PFSK-1 (cell line): ENCODE measurements around the gene ZNF580.

ENCODE experiments used
- POLR2AphosphoS5 ChIP-seq: IDR thresholded peaks from 2 replicates; pipeline ENCODE4 v1.6.1; 2012; ENCODE audit warnings: low read depth, mild to moderate bottlenecking, control low read depth, low read length, moderate library complexity
- TAF1 ChIP-seq: IDR thresholded peaks from 2 replicates; pipeline ENCODE4 v1.6.1; 2012; ENCODE audit warnings: low read length, control low read depth, borderline replicate concordance; ENCODE audit not compliant: insufficient read depth
- TF ChIP-seq, protein P1 (sequence below), 2 experiments: IDR thresholded peaks; 2 replicates each; pipeline versions ENCODE4 v1.6.1 to v1.8.0; 2011 to 2012; ENCODE audit warnings: low read depth in 2 of 2, low read length in 2 of 2, control low read depth in 1 of 2, inconsistent platforms in 1 of 2, mild to moderate bottlenecking in 1 of 2, moderate library complexity in 1 of 2; ENCODE audit not compliant: insufficient read depth in 1 of 2

- TF ChIP-seq, protein P1, sequence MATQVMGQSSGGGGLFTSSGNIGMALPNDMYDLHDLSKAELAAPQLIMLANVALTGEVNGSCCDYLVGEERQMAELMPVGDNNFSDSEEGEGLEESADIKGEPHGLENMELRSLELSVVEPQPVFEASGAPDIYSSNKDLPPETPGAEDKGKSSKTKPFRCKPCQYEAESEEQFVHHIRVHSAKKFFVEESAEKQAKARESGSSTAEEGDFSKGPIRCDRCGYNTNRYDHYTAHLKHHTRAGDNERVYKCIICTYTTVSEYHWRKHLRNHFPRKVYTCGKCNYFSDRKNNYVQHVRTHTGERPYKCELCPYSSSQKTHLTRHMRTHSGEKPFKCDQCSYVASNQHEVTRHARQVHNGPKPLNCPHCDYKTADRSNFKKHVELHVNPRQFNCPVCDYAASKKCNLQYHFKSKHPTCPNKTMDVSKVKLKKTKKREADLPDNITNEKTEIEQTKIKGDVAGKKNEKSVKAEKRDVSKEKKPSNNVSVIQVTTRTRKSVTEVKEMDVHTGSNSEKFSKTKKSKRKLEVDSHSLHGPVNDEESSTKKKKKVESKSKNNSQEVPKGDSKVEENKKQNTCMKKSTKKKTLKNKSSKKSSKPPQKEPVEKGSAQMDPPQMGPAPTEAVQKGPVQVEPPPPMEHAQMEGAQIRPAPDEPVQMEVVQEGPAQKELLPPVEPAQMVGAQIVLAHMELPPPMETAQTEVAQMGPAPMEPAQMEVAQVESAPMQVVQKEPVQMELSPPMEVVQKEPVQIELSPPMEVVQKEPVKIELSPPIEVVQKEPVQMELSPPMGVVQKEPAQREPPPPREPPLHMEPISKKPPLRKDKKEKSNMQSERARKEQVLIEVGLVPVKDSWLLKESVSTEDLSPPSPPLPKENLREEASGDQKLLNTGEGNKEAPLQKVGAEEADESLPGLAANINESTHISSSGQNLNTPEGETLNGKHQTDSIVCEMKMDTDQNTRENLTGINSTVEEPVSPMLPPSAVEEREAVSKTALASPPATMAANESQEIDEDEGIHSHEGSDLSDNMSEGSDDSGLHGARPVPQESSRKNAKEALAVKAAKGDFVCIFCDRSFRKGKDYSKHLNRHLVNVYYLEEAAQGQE (IDR thresholded peaks at IDR 0.05; ENCODE audit: insufficient read depth in 1 of 2, low read depth in 2 of 2, low read length in 2 of 2): no peak
- no peak for TF ChIP-seq POLR2AphosphoS5
- no peak for TF ChIP-seq TAF1
These were observed 43.3 kb upstream of the ZNF580 start for GRCh38 chr19:55597501-55597921.
